ENCODE data around the gene GSTP1. TPM values are rescaled to one million over a fixed set of nuclear protein-coding genes. Genes with fewer than 3 reads are reported as not detected.

GSTP1 gene
- total and polyA plus RNA-seq, 8 donors: 393 to 2,840 (median 647) TPM

DNA sequence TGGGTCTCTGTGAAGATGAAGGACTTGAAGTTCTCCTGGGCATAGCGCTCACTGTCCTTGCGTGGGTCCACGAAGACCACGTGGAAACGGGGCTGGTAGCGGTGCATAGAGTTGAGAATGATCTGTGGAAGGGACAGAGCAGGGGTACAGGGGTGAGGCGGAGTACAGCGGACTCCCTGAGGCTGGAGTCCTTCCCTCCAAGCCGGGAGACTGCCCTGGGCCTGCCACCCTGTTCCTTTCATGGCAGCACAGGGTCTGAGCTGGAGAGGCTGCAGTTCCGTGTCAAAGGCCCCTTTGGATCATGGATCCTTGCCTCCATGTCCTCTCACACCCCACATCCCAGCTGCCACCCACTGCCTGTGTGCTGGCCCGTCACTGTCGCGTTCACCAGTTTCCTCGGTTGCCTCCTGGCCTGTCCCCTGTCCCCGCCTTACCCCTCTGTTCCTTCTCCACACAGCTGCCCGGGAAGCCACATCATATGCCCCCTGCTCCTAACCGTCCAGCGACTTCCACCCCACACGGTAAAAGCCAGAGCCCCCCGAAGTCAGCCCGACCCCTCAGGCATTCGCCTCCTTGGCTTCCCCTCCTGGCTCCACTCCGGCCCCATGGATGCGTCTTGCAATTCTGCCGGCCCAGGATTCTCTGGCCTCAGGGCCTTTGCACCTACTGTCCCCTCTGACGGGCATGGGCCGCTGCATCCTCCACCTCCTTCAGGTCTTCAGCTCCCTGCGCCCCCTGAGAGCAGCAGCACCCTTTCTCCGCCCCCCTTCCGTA lies 49.6 kb downstream of the GSTP1 start:
- peak overlapping the region in 4 of 5 donors; percentile 13 to 72 (median 26) for H3K27ac ChIP-seq
- intact Hi-C loops (cut with DNase I; ENCODE audit: low total_unique reads): no loop called here
- DNase-seq: no peak
- WGBS, 5 donors: 89 to 92% (median 92%) methylated on average over 27 to 30 of the region's 30 CpGs
- no peaks in the 10 kb centered on the region for H3K9me3 ChIP-seq
- H3K4me1 ChIP-seq: peaks cover 15 to 48% (median 44%) of the 10 kb centered on the region in 4 donors
- TF ChIP-seq POLR2A (IDR thresholded peaks at IDR 0.05): no peak
- TF ChIP-seq POLR2AphosphoS5 (IDR thresholded peaks at IDR 0.05): no peak
- TF ChIP-seq, protein P1, sequence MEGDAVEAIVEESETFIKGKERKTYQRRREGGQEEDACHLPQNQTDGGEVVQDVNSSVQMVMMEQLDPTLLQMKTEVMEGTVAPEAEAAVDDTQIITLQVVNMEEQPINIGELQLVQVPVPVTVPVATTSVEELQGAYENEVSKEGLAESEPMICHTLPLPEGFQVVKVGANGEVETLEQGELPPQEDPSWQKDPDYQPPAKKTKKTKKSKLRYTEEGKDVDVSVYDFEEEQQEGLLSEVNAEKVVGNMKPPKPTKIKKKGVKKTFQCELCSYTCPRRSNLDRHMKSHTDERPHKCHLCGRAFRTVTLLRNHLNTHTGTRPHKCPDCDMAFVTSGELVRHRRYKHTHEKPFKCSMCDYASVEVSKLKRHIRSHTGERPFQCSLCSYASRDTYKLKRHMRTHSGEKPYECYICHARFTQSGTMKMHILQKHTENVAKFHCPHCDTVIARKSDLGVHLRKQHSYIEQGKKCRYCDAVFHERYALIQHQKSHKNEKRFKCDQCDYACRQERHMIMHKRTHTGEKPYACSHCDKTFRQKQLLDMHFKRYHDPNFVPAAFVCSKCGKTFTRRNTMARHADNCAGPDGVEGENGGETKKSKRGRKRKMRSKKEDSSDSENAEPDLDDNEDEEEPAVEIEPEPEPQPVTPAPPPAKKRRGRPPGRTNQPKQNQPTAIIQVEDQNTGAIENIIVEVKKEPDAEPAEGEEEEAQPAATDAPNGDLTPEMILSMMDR (IDR thresholded peaks at IDR 0.05): no peak
- TF ChIP-seq EP300 (IDR thresholded peaks at IDR 0.05): no peak
- H3K27me3 ChIP-seq: no peaks in the 10 kb centered on the region
- H3K4me3 ChIP-seq: no peak overlapping the region
- H3K36me3 ChIP-seq: no peaks in the 10 kb centered on the region

DNA sequence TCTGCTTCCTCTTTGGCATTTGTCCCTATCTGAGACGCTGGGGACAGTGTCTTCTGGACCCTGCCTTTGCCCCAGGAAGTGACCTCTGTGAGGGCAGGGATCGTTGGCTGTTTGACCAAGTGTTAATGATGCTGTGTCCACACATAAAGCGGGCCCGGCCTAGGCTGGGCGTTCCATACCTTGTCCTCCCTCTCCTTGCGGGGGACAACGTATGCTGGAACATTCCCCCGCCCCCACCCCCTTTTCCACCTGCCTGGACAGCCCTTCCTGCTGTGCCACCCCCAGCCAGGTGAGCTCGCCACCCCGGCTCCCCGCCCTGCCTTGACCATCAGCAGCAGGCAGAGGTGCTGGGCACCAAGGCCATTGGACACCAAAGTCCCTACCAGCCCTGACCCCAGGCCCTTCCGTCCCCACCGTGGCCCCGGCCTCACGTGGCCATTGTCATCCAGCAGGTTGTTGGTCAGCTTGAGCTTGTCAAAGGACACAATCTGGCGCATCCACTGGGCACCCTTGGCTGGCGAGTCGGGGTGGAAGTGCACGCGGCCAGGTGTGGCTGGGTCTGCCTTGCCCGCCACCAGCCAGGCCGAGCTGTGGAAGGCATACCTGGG lies 50.2 kb downstream of the GSTP1 start:
- Histone ChIP-seq H3K9me3 (no peaks in the 10 kb centered on the region), H3K27ac (no peak overlapping the region), H3K27me3 (no peaks in the 10 kb centered on the region), H3K4me3 (no peak overlapping the region), H3K4me1 (peaks cover 12 to 45% (median 40%) of the 10 kb centered on the region in 4 donors), H3K36me3 (no peaks in the 10 kb centered on the region)
- no peak for DNase-seq
- intact Hi-C loops (cut with DNase I; ENCODE audit: low total_unique reads): no loop called here
- 71 to 81% (median 77%) methylated on average over 21 to 22 of the region's 22 CpGs for WGBS, 5 donors
- no peak for TF ChIP-seq EP300 (IDR thresholded peaks at IDR 0.05)
- TF ChIP-seq, protein P1 (IDR thresholded peaks at IDR 0.05): no peak
- TF ChIP-seq POLR2AphosphoS5 (IDR thresholded peaks at IDR 0.05): no peak
- no peak for TF ChIP-seq POLR2A (IDR thresholded peaks at IDR 0.05)

DNA sequence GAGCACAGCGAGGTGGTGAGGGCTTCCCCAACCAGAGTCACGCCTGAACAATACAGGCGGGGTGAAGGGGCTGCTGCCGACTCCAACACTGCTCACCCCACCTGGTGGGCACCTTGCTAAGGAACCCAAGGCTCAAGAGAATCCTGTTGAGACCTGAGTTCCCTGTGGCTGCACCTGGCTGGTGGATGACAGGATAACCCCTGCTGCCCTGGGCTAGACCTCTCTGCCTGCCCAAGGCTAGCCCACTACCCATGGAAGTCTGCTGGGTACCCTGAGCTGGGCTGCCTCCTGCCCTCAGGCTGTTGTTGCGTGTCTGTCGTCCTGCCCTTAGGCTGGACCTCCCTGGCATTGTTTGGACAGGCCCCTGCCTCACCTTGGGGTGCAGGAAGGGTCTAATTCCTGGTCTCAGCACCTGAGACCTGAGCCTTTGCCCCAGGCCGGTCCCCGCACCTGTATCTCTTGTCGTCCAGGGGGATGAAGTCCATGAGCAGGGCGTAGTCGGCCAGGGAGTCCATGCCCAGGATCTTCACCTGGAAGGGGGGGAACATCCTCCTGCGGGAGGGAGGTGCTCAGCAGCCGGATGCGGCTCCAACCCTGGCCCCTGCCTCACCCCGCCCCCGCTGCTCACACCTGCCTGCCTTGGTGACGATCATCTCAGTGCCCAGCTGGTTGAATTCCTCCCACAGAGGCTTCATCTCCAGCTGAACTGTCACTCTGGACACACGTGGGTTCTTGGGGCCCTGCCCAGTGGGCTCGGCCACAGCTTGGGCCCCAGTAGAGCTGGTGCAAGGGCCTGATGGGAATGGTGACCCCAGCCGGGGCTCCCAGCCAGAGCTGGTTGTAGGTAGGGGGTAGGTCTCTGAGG lies 51.0 kb downstream of the GSTP1 start:
- Histone ChIP-seq H3K27ac (no peak overlapping the region), H3K27me3 (peaks cover 0 to 6% (median 0%) of the 10 kb centered on the region in 3 donors), H3K4me3 (no peak overlapping the region), H3K4me1 (peaks cover 9 to 37% (median 33%) of the 10 kb centered on the region in 4 donors), H3K9me3 (no peaks in the 10 kb centered on the region), H3K36me3 (no peaks in the 10 kb centered on the region)
- WGBS, 5 donors: 78 to 89% (median 86%) methylated on average over 15 to 20 of the region's 20 CpGs
- intact Hi-C loops (cut with DNase I; ENCODE audit: low total_unique reads): no loop called here
- DNase-seq: no peak
- TF ChIP-seq POLR2AphosphoS5 (IDR thresholded peaks at IDR 0.05): no peak
- TF ChIP-seq EP300 (IDR thresholded peaks at IDR 0.05): no peak
- TF ChIP-seq, protein P1 (IDR thresholded peaks at IDR 0.05): no peak
- no peak for TF ChIP-seq POLR2A (IDR thresholded peaks at IDR 0.05)

DNA sequence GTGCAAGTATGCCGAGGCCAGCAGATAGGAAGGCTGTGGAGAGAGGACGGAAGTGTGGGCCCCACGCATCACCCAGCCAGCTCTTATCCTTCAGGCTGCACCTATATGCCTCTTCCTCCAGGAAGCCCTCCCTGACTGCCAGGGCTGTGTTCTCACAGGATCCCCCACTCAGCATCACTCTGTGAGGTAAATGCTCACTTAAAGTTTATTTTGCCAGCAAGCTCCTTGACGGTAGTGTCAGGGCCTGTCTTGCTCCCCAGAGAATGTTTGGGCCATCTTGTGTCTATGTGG lies 51.6 kb downstream of the GSTP1 start:
- Histone ChIP-seq H3K4me1 (peaks cover 9 to 43% (median 32%) of the 10 kb centered on the region in 4 donors), H3K27me3 (peaks cover 0 to 12% (median 2%) of the 10 kb centered on the region in 3 donors), H3K9me3 (no peaks in the 10 kb centered on the region), H3K4me3 (no peak overlapping the region), H3K27ac (no peak overlapping the region), H3K36me3 (no peaks in the 10 kb centered on the region)
- TF ChIP-seq EP300 (IDR thresholded peaks at IDR 0.05): no peak
- TF ChIP-seq POLR2AphosphoS5 (IDR thresholded peaks at IDR 0.05): no peak
- TF ChIP-seq POLR2A (IDR thresholded peaks at IDR 0.05): no peak
- TF ChIP-seq, protein P1 (IDR thresholded peaks at IDR 0.05): no peak
- intact Hi-C loops (cut with DNase I; ENCODE audit: low total_unique reads): no loop called here
- DNase-seq: no peak
- WGBS, 5 donors: 76 to 90% (median 87%) methylated on average over 4 of the region's 4 CpGs
